ENCODE data around the gene CFAP97.
A peak's percentile ranks its signal among the peaks of the same experiment; 100 is the strongest.

CFAP97 gene

DNA sequence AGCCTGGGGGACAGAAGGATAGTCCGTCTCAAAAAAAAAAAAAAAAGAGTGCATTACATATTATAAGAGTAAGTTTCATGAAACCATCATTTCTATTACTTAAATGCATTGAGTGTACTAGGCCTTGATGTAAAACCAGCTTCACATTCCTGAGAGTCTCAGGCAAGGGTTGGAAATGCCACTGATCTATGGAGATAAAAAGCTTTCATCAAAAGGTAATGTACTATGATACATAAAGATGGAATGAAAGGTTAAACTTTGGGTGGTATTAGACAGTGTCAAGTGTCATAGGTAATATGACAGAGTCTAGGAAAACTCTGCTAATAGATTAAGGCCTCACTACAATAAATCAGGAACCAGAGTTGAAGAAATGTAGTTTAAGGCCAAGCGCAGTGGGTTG, 7.4 kb downstream of the CFAP97 start:
- DNase-seq = no peak

DNA sequence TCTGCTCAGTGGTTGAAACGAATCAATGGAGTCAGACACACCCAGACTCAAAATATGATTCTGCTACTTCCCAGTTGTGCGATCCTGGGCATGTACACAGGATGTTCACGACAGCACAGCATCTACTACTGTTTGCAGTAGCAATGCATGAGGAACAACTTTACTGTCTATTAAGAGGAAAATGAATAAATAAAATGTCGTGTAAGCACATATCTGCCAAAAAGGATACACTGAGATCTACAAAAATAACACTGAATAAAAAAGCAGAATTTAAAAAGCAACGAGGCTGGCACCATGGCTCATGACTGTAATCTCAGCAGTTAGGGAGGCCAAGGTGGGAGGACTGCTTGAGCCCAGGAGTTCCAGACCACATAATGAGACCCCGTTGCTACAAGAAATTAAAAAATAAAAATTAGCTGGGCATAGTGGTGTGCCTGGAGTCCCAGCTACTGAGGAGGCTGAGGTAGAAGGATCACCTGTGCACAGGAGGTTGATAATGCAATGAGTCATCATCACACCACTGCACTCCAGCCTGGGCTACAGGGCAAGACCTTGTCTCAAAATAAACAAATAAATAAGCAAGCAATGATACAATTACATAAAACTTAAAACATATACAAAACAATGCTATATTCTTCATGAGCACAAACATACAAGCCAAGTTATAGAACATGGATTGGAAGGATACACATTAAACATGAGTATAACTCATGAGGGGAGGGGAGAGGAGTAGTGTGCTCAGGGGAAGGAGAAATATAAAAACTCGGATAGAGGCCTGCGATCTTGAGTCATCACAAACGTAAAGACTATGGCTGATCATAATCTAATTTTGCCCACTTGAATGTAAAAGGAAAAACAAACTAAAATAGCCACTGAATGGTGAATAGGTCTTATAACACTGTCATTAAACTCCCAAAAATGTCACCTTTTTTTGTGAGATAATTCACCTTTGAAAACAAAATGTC, 8.6 kb downstream of the CFAP97 start:
- no peak for DNase-seq

DNA sequence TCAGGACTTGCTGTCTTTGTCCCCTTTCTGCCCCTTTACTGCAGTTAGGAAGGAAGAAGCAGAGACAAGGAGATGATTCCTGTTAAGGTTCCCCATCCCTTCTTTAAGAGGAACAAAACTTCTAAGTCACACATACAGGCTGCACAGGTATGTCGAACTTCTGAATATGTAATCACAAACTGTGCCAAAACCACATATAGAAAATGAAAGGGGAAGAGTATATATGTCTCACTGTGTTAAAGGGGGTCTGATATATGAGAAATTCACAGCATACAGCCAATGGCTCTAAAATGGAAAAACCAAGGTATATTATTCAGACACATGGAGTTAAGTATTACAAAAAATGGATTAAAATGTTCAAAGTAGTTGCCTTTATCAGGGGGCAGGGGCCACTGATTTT, 11.7 kb downstream of the CFAP97 start:
- no peak for DNase-seq

DNA sequence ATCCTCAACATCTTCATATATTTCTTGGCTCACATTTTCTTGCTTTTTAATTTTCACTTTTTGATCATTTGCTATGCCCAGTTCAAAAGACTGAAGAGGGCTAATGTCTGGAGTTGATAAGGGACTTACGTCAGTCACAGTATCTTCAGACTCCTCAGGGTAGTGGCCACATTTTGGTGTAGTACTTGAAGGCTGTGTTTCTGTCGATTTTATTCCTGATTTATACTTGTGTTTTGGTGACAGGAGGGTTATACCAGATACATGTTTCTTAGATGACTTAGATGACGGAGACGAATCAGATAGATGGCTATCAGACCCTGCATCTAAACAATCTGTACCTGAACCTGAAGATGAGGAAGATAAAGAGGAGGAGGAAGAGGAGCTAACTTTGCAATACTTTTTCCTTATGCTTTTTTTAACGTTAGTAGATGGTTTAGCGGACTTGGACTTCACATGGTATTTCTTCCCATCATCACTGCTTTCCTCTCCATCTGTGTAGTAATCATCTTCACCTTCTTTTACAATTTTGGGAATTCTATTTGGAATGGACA, 13.4 kb downstream of the CFAP97 start:
- DNase-seq = no peak

DNA sequence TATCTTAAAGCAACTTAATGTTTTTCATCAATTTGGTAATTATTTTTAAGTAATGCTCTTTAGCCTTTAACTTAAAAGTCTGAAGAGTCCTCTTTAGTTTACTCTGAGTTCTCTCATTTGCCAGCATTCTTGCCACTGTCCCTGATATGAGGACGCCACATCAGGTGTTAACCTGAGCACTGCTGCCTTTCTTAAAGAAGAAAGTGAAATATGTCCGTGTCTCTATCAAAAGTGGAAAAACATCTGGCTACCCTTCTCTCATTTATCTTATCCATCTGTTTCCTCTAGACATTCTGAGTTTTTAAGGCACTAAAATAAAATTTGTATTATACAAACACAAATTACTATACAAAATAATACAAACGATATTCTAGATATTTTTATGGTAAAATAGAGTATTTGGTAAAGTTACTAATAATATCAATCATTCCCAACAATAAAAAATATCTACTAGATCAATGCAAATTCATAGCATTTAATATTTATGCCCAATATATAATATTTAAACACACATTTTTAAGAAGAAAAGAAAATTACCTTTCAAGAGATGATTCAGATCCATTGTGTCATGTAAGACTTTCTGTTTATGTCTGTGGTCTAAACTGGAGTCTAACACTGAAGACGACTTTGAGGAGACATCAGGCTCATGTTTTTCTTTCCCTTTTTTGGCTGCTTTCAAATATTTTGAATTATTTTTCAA, 14.0 kb downstream of the CFAP97 start:
- no peak for DNase-seq

DNA sequence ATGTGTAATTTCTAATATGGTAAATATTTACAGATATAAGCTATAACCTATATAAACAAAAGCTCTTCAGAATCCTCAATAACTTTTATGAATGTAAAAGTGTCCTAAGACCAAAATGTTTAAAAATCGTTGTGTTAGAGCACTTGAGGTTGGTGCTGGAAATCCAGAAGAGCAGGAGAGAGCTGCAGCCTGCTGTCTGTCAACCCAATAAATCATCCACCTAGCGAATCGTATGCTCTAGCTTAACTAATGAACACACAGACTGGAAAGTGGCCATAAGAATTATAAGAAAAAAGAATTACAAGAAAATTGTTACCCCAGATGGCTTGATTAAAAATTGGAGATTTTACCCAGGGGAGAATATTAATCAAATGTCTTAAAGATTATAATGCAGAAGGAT, 17.0 kb downstream of the CFAP97 start:
- DNase-seq = no peak

DNA sequence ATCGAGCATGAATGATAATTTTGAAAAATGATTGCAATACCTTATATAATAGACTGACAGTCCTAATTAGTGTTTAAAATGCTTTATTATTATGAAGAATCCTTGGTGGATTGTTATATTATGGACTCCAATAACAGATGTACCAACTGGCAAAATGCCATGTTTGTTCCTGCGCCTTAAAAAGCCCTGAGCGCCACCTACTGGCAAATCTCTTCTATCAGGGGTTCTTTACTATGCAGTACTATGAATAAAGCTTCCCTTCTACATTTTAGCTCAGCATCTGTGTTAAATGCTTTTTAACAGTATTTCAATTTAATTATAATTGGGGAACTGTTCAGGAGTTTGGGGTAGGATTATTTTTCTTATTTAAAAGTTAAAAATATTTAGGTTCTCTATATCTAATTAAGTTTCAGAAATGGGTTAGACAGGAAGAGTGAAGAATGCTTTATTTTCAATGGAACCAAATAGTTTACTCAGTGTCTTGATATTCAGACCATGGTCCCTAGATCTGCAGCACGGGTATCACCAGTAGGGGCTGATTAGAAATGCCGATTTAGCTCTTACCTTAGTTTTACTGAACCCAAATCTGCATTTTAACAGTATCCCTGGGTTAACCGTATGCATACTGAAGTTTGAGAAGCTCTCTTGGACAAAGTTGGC, 20.0 kb downstream of the CFAP97 start:
- DNase-seq = peak; percentile 47 to 87

DNA sequence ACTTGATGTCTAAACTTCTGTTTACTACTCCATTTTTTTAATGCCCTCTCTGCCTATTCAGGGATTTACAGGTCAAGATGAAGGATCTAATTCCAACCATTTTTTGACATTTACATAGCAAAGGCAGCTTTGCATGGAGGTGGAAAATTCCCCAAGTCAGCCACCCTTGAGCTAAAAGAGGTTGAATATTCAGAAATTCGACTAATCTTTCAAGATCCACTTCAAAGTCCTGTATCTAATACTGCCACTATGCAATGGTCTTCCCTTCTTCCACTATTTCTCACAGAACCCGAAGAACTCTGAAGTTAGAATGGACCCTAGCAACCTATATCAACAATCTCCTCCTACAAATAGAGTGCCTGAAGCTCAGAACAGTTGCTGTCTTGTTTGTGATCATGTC, 21.6 kb downstream of the CFAP97 start:
- no peak for DNase-seq

DNA sequence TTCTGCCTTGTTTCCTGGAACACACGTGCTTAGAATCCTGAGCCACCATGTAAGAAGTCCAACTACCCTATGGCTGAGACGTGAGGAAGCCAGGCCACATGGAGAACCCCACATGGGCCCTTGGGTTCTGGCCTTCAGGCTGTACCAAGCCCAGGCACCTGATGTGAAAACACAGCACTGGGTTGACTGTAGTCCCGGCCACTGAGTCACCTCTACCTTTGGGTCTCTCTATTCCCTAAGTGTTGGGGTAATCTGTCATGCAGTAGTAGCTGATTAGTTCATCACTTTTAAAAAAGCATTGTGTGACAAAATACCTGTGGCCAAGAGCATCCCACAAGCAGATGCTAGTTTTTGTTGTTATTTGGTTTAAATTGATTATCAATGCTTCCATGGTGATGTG, 24.3 kb downstream of the CFAP97 start:
- DNase-seq = no peak

DNA sequence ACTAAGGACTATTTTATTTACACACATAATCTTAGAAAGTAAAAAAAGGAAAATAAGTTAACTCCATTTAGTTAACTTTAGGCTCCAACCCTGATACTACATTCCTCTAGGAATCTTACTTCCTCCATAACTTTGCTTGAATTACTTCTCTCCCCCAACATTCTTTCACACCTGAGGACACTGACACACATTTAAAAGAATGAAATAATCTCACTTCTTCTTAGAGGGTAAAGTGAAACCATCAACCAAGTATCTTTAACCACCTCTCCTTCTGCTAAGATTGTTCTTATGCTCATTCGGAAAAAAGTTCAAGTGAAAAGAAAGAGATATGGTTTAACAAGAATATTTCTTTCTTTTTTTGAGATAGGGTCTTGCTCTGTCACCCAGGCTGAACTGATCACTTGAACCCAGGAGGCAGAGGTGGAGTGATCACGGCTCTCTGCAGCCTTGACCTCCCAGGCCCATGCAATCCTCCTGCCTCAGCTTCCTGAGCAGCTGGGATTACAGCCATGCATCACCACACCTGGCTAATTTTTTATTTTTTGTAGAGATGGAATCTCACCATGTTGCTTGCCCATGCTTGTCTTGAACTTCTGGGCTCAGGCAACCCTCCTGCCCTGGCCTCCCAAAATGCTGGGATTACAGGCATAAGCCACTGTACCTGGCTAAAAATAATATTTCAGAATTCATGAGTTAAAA, 32.3 kb downstream of the CFAP97 start:
- DNase-seq = no peak

DNA sequence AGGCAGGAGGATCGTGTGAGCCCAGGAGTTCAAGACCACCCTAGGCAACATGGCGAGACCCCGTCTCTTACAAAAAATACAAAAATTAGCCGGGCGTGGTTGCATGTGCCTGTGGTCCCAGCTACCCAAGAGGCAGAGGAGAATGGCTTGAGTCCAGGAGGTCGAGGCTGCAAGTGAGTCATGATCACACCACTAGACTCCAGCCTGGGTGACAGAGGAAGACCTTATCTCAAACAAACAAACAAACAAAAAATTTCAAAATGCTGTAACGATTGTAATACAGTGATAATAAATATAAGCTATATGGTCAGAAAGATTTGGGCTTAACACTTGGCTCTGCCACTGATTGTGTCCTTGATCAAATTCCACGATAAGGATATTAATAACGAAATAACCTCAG, 36.6 kb downstream of the CFAP97 start:
- DNase-seq = no peak

DNA sequence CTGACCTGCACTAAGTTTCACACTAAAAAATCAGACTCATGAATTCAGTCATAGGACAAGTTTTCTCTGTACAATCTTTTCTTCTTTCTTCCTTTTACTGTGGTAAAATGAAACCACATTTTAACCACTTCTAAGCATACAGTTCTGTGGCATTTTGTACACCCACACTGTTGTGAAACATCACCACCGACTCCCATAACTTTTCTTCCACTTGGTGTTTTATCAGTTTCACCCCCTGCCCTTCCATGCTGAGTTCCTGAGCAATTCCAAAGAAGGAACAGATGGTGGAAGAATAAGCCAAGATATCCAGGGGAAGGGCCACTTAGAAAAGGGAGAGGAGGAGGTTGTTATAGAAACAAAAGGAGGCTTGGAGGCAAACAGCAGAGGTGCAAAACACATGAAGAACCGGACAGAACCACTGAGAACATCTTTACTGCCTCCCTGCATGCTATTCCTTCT, 38.2 kb downstream of the CFAP97 start:
- DNase-seq = no peak

DNA sequence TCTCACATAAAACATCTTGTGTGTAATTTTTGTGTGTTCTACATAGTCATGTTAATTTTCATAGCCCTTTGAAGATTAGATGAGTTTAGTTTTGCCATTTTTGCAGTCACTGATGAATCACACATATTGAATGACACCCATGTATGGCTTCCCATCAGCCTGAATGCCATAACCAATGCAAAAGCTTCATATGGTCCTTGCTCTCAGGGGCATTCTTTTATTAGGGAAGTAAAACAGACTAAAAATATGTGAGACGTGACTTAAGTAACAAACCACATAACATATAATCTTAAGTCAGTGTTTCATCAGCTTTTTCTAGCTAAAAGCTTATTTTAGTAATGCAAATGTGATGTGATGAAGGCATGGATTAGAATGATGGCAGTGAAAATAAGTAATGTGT, 52.5 kb downstream of the CFAP97 start:
- DNase-seq = no peak

DNA sequence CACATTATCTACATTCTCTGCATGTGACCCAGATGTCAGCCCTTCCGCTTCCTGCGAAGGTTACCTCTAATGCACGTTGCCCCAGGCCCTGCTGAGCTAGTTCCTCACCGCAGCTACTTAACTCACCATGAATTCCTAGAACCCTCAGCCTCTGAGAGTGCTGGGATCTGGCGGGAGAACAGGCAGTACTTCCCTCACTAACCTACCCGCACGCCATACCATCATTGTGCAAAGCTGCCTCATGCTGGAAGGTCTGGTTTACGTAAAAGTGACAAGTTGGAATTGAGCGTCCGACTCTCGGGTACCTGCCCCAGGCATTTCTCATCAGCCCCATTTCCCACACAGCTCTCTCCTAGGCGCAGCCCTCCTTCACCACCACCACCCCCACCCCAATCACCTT, 54.4 kb downstream of the CFAP97 start:
- no peak for DNase-seq

DNA sequence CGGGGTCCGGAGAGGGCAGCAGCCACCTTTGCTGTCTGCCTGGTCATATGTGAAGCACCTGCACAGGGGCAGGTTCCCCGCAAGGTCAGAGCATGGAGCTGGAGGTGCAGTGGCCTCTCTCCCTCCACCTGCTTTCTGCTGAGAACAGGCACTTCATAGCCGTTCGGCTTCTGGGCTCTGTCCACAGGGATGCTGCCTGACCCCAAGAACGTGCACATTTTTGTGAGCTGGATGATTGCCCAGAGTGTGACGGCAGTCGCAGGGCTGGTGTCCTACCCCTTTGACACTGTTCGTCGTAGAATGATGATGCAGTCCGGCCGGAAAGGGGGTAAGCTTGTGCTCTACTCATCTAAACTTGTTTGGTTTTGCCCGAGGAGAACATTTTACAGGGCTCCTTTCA, 58.2 kb downstream of the CFAP97 start:
- DNase-seq = no peak

DNA sequence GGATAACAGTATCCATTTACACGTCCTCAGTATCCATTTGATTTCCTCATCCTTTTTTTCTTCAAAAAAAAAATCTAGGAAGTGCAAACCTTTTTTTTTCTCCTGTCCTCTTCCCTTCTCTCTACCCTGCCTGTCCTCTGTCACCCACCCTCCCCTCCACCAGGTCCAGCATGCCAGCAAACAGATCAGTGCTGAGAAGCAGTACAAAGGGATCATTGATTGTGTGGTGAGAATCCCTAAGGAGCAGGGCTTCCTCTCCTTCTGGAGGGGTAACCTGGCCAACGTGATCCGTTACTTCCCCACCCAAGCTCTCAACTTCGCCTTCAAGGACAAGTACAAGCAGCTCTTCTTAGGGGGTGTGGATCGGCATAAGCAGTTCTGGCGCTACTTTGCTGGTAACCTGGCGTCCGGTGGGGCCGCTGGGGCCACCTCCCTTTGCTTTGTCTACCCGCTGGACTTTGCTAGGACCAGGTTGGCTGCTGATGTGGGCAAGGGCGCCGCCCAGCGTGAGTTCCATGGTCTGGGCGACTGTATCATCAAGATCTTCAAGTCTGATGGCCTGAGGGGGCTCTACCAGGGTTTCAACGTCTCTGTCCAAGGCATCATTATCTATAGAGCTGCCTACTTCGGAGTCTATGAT, 59.1 kb downstream of the CFAP97 start:
- peak in 1 of 2 experiments; percentile 3 for DNase-seq

DNA sequence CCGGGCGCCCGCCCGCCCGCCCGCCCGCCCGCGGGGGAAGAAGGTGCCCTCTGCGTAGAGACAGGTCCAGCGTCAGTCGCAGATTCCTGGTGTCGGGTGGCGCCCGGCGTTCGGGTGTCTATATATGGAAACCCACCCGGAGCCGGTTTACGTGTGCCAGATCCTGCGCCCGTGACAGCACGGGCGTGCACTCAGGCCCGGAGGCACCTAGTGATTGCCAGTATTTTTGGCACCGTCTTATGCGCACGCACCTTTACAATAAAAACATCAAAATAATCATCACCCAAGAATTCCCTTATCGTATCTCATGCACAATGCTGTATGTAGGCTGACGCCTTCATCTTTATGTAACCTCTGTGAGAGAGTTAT, 60.2 kb downstream of the CFAP97 start:
- DNase-seq = peak in 1 of 2 experiments; percentile 60

DNA sequence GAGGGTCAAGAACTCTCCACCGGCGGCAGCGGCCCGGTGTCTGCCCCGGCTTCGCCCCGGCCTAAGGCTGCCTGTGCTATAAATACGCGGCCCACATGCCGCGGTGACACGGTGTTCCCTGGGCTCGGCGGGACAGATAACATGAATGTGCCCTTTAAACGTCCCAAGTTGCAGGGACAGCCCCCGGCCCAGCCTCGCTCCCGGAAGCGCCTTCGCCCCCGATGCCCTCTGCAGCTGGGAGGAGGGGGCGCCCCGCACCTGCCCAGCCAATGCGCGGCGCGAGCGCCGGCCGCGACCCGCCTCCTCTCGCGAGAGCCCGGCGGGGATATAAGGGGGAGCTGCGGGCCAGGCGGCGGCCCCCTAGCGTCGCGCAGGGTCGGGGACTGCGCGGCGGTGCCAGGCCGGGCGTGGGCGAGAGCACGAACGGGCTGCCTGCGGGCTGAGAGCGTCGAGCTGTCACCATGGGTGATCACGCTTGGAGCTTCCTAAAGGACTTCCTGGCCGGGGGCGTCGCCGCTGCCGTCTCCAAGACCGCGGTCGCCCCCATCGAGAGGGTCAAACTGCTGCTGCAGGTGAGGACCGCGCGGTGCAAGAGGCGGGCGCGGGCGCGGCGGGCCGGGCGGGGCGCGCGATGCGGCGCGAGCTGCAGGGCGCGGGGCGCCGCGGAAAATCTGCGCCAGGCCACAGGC, 60.7 kb downstream of the CFAP97 start, which contains the start of gene SLC25A4:
TSS of gene SLC25A4 (plus strand) at position 355 of the 689 bp plus-strand sequence. CDS start at position 462, 107 bp downstream.
- DNase-seq = peak; percentile 47 to 84

DNA sequence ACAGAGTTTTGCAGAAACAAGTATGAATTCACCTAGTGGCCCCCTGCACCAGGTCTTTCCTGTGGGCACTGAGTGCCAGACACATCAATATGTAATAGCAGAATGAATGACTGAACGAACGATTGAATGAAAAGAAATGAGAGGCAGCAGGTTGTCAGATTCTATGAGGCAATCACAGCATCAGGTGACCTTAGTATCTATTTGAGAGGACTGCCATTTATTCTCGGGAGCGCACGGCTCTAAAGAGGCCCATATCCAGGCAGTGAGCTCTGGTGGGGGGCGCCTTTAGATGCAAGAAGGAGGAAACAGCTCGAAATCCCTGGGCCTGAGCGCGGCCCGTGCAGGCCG, 61.3 kb downstream of the CFAP97 start:
- DNase-seq = peak in 1 of 2 experiments; percentile 43

DNA sequence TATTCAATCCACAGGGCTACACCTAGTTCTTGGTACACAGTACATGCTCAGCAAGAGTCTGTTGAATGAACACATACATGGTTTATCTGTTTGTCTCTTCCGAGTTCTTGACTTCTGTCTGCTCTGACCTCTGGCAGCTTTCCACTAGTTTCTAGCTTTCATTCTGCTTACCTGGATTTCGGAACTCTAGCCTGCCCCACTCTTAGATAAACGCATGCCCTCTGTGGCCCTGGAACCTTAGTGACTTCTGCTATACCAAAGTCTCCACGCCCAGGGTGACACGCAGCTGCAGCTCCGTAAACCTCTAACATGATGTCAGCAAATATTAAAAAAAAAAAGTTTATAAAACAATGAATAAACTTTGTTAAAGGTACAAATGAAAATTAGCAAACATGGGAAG, 62.0 kb downstream of the CFAP97 start:
- no peak for DNase-seq

DNA sequence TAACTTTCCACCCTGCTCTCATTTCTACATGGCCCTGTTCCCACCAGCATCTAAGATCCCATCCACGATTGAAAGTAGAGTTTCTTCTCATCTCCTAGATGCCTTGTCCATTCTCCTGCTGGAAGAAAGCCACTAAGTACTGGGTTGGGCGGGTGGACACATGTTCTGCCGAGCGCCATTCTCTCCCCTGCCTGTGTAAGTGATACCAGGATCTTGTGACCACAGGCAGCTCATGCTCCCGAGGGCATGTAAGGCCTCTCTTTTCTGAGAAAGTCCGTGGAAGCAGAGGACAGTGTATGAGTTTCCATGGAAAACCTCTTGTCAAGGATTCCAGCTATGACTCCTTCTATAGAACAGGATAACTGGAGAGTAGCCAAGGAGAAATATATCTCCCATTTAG, 64.1 kb downstream of the CFAP97 start:
- DNase-seq = no peak
